Smooth muscle cell (in vitro differentiated cells): ENCODE results near the gene RBM44. TPM values are rescaled to one million over a fixed set of nuclear protein-coding genes. Genes with fewer than 3 reads are reported as not detected.
"Not testable (repeated sequence)": the region's sequence is repeated elsewhere in the genome, so short reads cannot be mapped to it uniquely, and the experiment has no call there.

Source experiments
- DNase-seq: peaks from one replicate; lab custom pipeline; 2025; ENCODE audit not compliant: unreplicated experiment; lab: John Stamatoyannopoulos, UW
- H2AFZ ChIP-seq: fragments of 200-600 bp; sonication (generic); 2 replicates; pipeline ENCODE4 v1.6.0; 2016; ENCODE audit warnings: antibody characterized with exemption, low read depth, mild to moderate bottlenecking
- H3F3A ChIP-seq: fragments of 200-600 bp; sonication (generic); 2 replicates; pipeline ENCODE4 v1.6.0; 2017; ENCODE audit warnings: antibody characterized with exemption, low read depth
- H3K27ac ChIP-seq: fragments of 200-600 bp; sonication (generic); 2 replicates; pipeline ENCODE4 v1.5.1; 2016; ENCODE audit warnings: low read depth, mild to moderate bottlenecking
- H3K27me3 ChIP-seq: fragments of 200-600 bp; sonication (generic); 2 replicates; pipeline ENCODE4 v1.6.1; 2016; ENCODE audit warnings: low read depth, mild to moderate bottlenecking
- H3K36me3 ChIP-seq: fragments of 200-600 bp; sonication (generic); 2 replicates; pipeline ENCODE4 v1.5.1; 2016; ENCODE audit warnings: low read depth
- H3K4me1 ChIP-seq: fragments of 200-600 bp; sonication (generic); 2 replicates; pipeline ENCODE4 v1.5.1; 2016; ENCODE audit warnings: low read depth
- H3K4me2 ChIP-seq: fragments of 200-600 bp; sonication (generic); 2 replicates; pipeline ENCODE4 v1.6.0; 2016; ENCODE audit warnings: mild to moderate bottlenecking
- H3K4me3 ChIP-seq: fragments of 200-600 bp; sonication (generic); 2 replicates; pipeline ENCODE4 v1.5.1; 2016; ENCODE audit warnings: mild to moderate bottlenecking
- H3K79me2 ChIP-seq: fragments of 200-600 bp; sonication (generic); 2 replicates; pipeline ENCODE4 v1.6.0; 2016; ENCODE audit warnings: low read depth, mild to moderate bottlenecking
- H3K9ac ChIP-seq: fragments of 200-600 bp; sonication (generic); 2 replicates; pipeline ENCODE4 v1.6.0; 2016; ENCODE audit warnings: low read depth
- H3K9me3 ChIP-seq: fragments of 200-600 bp; sonication (generic); replicated peaks from 2 replicates; pipeline ENCODE4 v1.5.1; 2016; ENCODE audit warnings: low read depth
- H4K20me1 ChIP-seq: fragments of 200-600 bp; sonication (generic); 2 replicates; pipeline ENCODE4 v1.6.0; 2016; ENCODE audit warnings: low read depth
- WGBS: methylation state at CpG from one replicate; pipeline ENCODE4 v1.1.7; 2016; ENCODE audit warnings: low lambda C conversion rate; 5-methylcytosine and 5-hydroxymethylcytosine counted together
- polyA plus RNA-seq: library from polyadenylated mRNA; unstranded; fragments of >200 nt; fragmentation: Nextera tagmentation; extraction: Ambion mirVana; gene quantifications from 2 replicates; pipeline ENCODE4 v1.2.1, GENCODE V29; 2016
- total RNA-seq: library from RNA; depleted of rRNA; stranded (reverse); fragments of >200 nt; gene quantifications from 2 replicates; pipeline ENCODE4 v1.2.3, GENCODE V29; 2014
- TF ChIP-seq, protein P1 (sequence below): fragments of 200-600 bp; sonication (generic); IDR thresholded peaks from 2 replicates; pipeline ENCODE4 v1.5.1; 2017; ENCODE audit warnings: borderline replicate concordance, mild to moderate bottlenecking, antibody characterized with exemption; ENCODE audit not compliant: insufficient read depth, poor library complexity, severe bottlenecking

Gene RBM44
- total and polyA plus RNA-seq, 2 experiments from 2014 or later = 0.15 to 1.2 TPM

DNA sequence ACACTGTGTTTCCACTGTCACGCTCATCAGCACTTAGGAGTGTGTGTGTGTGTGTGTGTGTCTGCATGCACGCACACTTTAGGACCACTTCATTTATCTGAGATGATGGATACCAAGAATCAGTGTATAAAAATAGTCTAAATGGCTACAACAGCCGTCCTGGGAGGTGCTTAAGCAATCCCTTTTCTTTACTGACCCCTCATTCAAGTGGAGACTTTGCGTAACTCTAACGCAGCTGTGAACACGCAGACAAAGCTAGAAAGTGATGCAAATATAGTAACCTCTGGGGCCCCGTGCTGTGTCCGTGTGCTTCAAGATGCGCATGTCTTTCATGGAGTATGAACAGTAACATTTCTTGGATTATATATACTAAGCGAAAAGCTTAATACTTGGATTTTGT, 40.4 kb upstream of the RBM44 start:
- TF ChIP-seq, protein P1, sequence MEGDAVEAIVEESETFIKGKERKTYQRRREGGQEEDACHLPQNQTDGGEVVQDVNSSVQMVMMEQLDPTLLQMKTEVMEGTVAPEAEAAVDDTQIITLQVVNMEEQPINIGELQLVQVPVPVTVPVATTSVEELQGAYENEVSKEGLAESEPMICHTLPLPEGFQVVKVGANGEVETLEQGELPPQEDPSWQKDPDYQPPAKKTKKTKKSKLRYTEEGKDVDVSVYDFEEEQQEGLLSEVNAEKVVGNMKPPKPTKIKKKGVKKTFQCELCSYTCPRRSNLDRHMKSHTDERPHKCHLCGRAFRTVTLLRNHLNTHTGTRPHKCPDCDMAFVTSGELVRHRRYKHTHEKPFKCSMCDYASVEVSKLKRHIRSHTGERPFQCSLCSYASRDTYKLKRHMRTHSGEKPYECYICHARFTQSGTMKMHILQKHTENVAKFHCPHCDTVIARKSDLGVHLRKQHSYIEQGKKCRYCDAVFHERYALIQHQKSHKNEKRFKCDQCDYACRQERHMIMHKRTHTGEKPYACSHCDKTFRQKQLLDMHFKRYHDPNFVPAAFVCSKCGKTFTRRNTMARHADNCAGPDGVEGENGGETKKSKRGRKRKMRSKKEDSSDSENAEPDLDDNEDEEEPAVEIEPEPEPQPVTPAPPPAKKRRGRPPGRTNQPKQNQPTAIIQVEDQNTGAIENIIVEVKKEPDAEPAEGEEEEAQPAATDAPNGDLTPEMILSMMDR = no peak
- no peak overlapping the region for H3K9ac ChIP-seq
- 94% methylated on average over 10 of the region's 10 CpGs for WGBS

GRCh38 chr2:237759176-237759575, 39.4 kb upstream of the RBM44 start:
- Histone ChIP-seq H3K27ac (no peak overlapping the region), H2AFZ (no peak overlapping the region), H3K4me1 (no peaks in the 10 kb centered on the region), H3K79me2 (no peaks in the 10 kb centered on the region), H3F3A (no peaks in the 10 kb centered on the region), H4K20me1 (peaks cover 14% of the 10 kb centered on the region), H3K4me2 (no peak overlapping the region), H3K36me3 (peaks cover 6% of the 10 kb centered on the region), H3K9me3 (no peaks in the 10 kb centered on the region), H3K9ac (no peak overlapping the region), H3K27me3 (no peaks in the 10 kb centered on the region), H3K4me3 (no peak overlapping the region)
- TF ChIP-seq, protein P1 = no peak
- 92% methylated on average over 10 of the region's 10 CpGs for WGBS
- no peak for DNase-seq

More for the DNA sequence above, 40.4 kb upstream of the RBM44 start:
- Histone ChIP-seq H3K4me2 (no peak overlapping the region), H3K9me3 (no peaks in the 10 kb centered on the region), H3K27me3 (no peaks in the 10 kb centered on the region), H3K79me2 (no peaks in the 10 kb centered on the region), H4K20me1 (peaks cover 18% of the 10 kb centered on the region), H3F3A (no peaks in the 10 kb centered on the region), H2AFZ (no peak overlapping the region), H3K36me3 (peaks cover 6% of the 10 kb centered on the region), H3K27ac (no peak overlapping the region), H3K4me3 (no peak overlapping the region), H3K4me1 (no peaks in the 10 kb centered on the region)
- DNase-seq = no peak

DNA sequence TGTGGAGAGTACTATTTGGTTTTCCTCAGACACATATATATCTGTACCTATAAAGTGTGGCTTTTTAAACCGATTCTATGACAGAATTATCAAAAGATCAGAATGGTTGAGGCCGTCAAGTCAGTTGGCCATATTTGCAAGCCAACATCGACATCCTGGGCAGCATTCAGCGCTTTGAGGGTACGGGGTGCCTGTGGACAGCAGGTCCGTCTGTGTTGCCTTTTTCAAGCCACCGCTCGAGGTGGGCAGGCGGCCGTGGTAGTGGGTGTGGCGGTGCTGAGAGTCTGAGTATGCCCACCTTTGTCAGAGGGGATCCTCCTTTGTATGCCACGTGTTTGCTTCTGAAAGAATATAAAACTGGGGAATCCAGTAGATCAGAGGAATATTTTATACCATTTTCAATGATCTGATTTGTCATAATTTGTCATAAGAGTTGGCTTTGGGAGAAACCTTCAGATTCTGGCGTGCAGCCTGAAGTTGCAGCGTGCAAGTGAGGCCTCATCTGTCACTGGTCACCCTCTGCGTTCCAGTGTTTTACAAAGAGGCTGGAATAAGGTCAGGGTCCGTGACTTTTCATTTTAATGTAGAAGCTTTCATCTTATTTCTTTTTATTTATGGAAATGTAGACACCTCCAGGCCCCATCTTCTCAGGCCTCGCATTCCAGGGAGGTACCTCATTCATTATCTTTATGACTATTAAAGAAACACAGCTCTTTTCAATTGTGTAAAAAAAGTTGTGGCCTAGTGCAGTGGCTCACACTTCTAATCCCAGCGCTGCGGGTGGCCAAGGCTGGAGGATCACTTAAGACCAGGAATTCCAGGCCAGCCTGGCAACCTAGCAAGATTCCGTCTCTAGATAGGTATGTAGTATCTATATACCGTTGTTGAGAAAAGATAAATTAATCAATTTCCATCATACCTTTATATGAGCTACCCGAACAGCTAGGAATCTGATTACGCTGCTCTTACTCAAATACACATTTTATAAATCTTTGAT, 37.8 kb upstream of the RBM44 start:
- no peaks in the 10 kb centered on the region for H3K79me2 ChIP-seq
- 88% methylated on average over 23 of the region's 23 CpGs for WGBS
- peaks cover 6% of the 10 kb centered on the region for H3K36me3 ChIP-seq
- no peaks in the 10 kb centered on the region for H3F3A ChIP-seq
- peaks cover 6% of the 10 kb centered on the region for H4K20me1 ChIP-seq
- H3K4me2 ChIP-seq = no peak overlapping the region
- H2AFZ ChIP-seq = no peak overlapping the region
- H3K4me3 ChIP-seq = no peak overlapping the region
- DNase-seq = no peak
- H3K9me3 ChIP-seq = no peaks in the 10 kb centered on the region
- no peaks in the 10 kb centered on the region for H3K27me3 ChIP-seq
- H3K4me1 ChIP-seq = no peaks in the 10 kb centered on the region
- TF ChIP-seq, protein P1 = no peak
- H3K9ac ChIP-seq = no peak overlapping the region
- no peak overlapping the region for H3K27ac ChIP-seq

GRCh38 chr2:237762291-237763182, 36.0 kb upstream of the RBM44 start:
- not testable (repeated sequence) for H3K4me3 ChIP-seq, H3K79me2 ChIP-seq, H4K20me1 ChIP-seq, H3K4me2 ChIP-seq, H3K36me3 ChIP-seq, H3K9me3 ChIP-seq, H3F3A ChIP-seq, H3K27ac ChIP-seq, DNase-seq, H3K9ac ChIP-seq, H3K4me1 ChIP-seq, H3K27me3 ChIP-seq, H2AFZ ChIP-seq
- WGBS = 79% methylated on average over 9 of the region's 9 CpGs
